Tibial nerve (tissue), 4 donors: ENCODE data around the gene SAC3D1. TPM values are rescaled to one million over a fixed set of nuclear protein-coding genes. Genes with fewer than 3 reads are reported as not detected.

ENCODE experiments used
- DNase-seq, 2 donors: peaks; one replicate each; pipeline ENCODE4 v3.0.0-alpha.2; 2019; ENCODE audit warnings: low spot score in 2 of 2
- H3K27ac ChIP-seq, 4 donors: fragments of 200-600 bp; sonication (generic) in 3 of 4; one replicate each; pipeline ENCODE4 v1.5.1; 2017 to 2019; ENCODE audit warnings: mild to moderate bottlenecking in 1 of 4
- H3K27me3 ChIP-seq, 2 donors: fragments of 200-600 bp; sonication (generic) in 1 of 2; one replicate each; pipeline versions ENCODE4 v1.5.1 to v1.6.0; 2017 to 2019
- H3K36me3 ChIP-seq, 3 donors: fragments of 200-600 bp; sonication (generic); one replicate each; pipeline ENCODE4 v1.5.1; 2018 to 2019
- H3K4me1 ChIP-seq, 4 donors: fragments of 200-600 bp; sonication (generic) in 3 of 4; one replicate each; pipeline ENCODE4 v1.5.1; 2017 to 2019
- H3K4me3 ChIP-seq, 4 donors: fragments of 200-600 bp; sonication (generic) in 3 of 4; one replicate each; pipeline ENCODE4 v1.5.1; 2017 to 2019; ENCODE audit warnings: mild to moderate bottlenecking in 1 of 4, moderate library complexity in 1 of 4
- H3K9me3 ChIP-seq, 4 donors: fragments of 200-600 bp; sonication (generic) in 3 of 4; one replicate each; pipeline ENCODE4 v1.5.1; 2017 to 2019
- CTCF ChIP-seq, 5 experiments: fragments of 200-600 bp in 3 of 5; fragments of 450-650 bp in 2 of 5; sonication (generic) in 3 of 5; IDR thresholded peaks; one replicate each; pipeline ENCODE4 v1.5.1; 2016 to 2019; ENCODE audit warnings: antibody characterized with exemption in 5 of 5, mild to moderate bottlenecking in 3 of 5, moderate library complexity in 2 of 5
- EP300 ChIP-seq, 2 donors: sonication (generic); formaldehyde crosslinking; IDR thresholded peaks; one replicate each; pipeline ENCODE4 v1.6.1; 2017; ENCODE audit warnings: antibody characterized with exemption in 2 of 2, mild to moderate bottlenecking in 1 of 2
- POLR2A ChIP-seq, 2 donors: fragments of 450-650 bp; IDR thresholded peaks; one replicate each; pipeline ENCODE4 v1.6.1; 2017; ENCODE audit warnings: antibody characterized with exemption in 2 of 2, mild to moderate bottlenecking in 2 of 2, moderate library complexity in 2 of 2
- WGBS, 2 donors: methylation state at CpG; one replicate each; pipeline ENCODE4 v1.1.5; 2018; 5-methylcytosine and 5-hydroxymethylcytosine counted together
- total RNA-seq, 4 donors: library from RNA; depleted of rRNA; stranded (reverse); fragments of >200 nt; gene quantifications; one replicate each; pipeline ENCODE4 v1.1.0, GENCODE V29; 2016

The SAC3D1 gene
- total RNA-seq, 4 donors from 2014 or later, result 10.6 to 16.3 (median 14.1) TPM

- Histone ChIP-seq H3K4me3 (peak overlapping the region; percentile 67 to 93 (median 84)), H3K27me3 (no peaks in the 10 kb centered on the region), H3K36me3 (peaks cover 0 to 19% (median 0%) of the 10 kb centered on the region in 3 donors), H3K9me3 (no peaks in the 10 kb centered on the region), H3K4me1 (peaks cover 0 to 30% (median 15%) of the 10 kb centered on the region in 4 donors), H3K27ac (peak overlapping the region; percentile 94 to 100 (median 95))
- TF ChIP-seq CTCF (IDR thresholded peaks at IDR 0.05) (no peak), EP300 (IDR thresholded peaks at IDR 0.05) (no peak), POLR2A (IDR thresholded peaks at IDR 0.05) (no peak)
- WGBS, 2 donors, result 32 to 34% methylated on average over 21 to 22 of the region's 23 CpGs
- no peak for DNase-seq
Observed at GRCh38 chr11:65014726-65015227, 26.2 kb upstream of the SAC3D1 start.

GRCh38 chr11:65016705-65017104 is 24.3 kb upstream of the SAC3D1 start:
- WGBS, 2 donors, result 89 to 97% methylated on average over 4 of the region's 4 CpGs
- no peak for DNase-seq
- H3K9me3 ChIP-seq, result no peaks in the 10 kb centered on the region
- no peak overlapping the region for H3K4me3 ChIP-seq
- TF ChIP-seq POLR2A (IDR thresholded peaks at IDR 0.05), result no peak
- no peak for TF ChIP-seq EP300 (IDR thresholded peaks at IDR 0.05)
- TF ChIP-seq CTCF (IDR thresholded peaks at IDR 0.05), result no peak
- no peak overlapping the region for H3K27ac ChIP-seq
- H3K27me3 ChIP-seq, result no peaks in the 10 kb centered on the region
- H3K4me1 ChIP-seq, result peaks cover 0 to 30% (median 15%) of the 10 kb centered on the region in 4 donors
- peaks cover 0 to 37% (median 0%) of the 10 kb centered on the region in 3 donors for H3K36me3 ChIP-seq

DNA sequence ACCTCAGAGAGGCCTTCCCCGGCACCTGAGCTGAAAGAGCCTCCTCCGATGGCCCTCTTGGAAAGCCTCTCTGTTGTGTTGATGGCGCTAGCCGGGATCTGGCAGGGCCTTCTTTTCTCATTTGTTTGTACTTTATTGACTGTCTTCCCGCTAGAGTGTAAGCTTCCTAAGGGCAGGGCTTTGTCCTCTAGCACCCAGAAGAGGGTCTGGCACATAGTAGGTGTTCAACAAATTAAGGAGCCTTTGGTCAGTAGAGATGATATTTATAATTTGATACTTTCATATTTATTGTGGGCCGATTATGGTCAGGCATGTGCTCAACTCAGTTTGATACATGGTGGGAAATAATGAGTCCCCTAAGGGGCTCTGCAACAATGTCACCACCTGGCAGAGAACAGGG is 23.1 kb upstream of the SAC3D1 start:
- H3K4me3 ChIP-seq, result no peak overlapping the region
- DNase-seq, result no peak
- 96 to 99% methylated on average over 6 of the region's 6 CpGs for WGBS, 2 donors
- peaks cover 0 to 29% (median 14%) of the 10 kb centered on the region in 4 donors for H3K4me1 ChIP-seq
- no peak for TF ChIP-seq CTCF (IDR thresholded peaks at IDR 0.05)
- TF ChIP-seq POLR2A (IDR thresholded peaks at IDR 0.05), result no peak
- TF ChIP-seq EP300 (IDR thresholded peaks at IDR 0.05), result no peak
- peaks cover 0 to 49% (median 0%) of the 10 kb centered on the region in 3 donors for H3K36me3 ChIP-seq
- no peak overlapping the region for H3K27ac ChIP-seq
- H3K27me3 ChIP-seq, result no peaks in the 10 kb centered on the region
- H3K9me3 ChIP-seq, result no peaks in the 10 kb centered on the region

DNA sequence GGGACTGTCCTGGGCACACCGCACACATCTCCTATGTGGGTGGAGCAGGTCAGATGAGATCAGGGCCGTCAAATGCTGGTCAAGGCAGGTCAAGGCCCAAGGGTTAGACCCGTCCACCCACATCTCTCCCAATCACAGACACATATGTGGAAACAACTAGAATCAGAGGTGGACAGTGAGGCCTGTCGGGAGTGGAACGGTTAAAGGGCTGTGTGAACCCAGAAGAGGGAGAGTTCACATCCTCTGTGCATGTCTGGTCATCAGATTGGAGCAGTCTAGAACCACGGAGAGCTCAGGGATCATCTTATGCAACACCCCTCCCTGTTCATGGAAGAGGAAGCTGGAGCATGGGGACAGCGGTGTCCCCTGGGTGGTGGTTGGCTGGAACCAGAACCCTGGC is 21.2 kb upstream of the SAC3D1 start:
- peaks cover 0 to 53% (median 0%) of the 10 kb centered on the region in 3 donors for H3K36me3 ChIP-seq

More for the DNA sequence above, 21.2 kb upstream of the SAC3D1 start:
- TF ChIP-seq CTCF (IDR thresholded peaks at IDR 0.05), result no peak
- TF ChIP-seq EP300 (IDR thresholded peaks at IDR 0.05), result no peak
- Histone ChIP-seq H3K27me3 (no peaks in the 10 kb centered on the region), H3K9me3 (no peaks in the 10 kb centered on the region), H3K4me3 (no peak overlapping the region), H3K27ac (no peak overlapping the region), H3K4me1 (peaks cover 0 to 21% (median 8%) of the 10 kb centered on the region in 4 donors)
- no peak for DNase-seq
- 56 to 74% methylated on average over 7 of the region's 7 CpGs for WGBS, 2 donors
